Smooth muscle cell (in vitro differentiated cells): ENCODE measurements around the gene KIAA1217. TPM values are rescaled to one million over a fixed set of nuclear protein-coding genes. Genes with fewer than 3 reads are reported as not detected.
A peak's percentile ranks its signal among the peaks of the same experiment; 100 is the strongest.

Experiments
- DNase-seq: peaks from one replicate; lab custom pipeline; 2025; ENCODE audit not compliant: unreplicated experiment; lab: John Stamatoyannopoulos, UW
- H2AFZ ChIP-seq: fragments of 200-600 bp; sonication (generic); 2 replicates; pipeline ENCODE4 v1.6.0; 2016; ENCODE audit warnings: antibody characterized with exemption, low read depth, mild to moderate bottlenecking
- H3F3A ChIP-seq: fragments of 200-600 bp; sonication (generic); 2 replicates; pipeline ENCODE4 v1.6.0; 2017; ENCODE audit warnings: antibody characterized with exemption, low read depth
- H3K27ac ChIP-seq: fragments of 200-600 bp; sonication (generic); 2 replicates; pipeline ENCODE4 v1.5.1; 2016; ENCODE audit warnings: low read depth, mild to moderate bottlenecking
- H3K27me3 ChIP-seq: fragments of 200-600 bp; sonication (generic); 2 replicates; pipeline ENCODE4 v1.6.1; 2016; ENCODE audit warnings: low read depth, mild to moderate bottlenecking
- H3K36me3 ChIP-seq: fragments of 200-600 bp; sonication (generic); 2 replicates; pipeline ENCODE4 v1.5.1; 2016; ENCODE audit warnings: low read depth
- H3K4me1 ChIP-seq: fragments of 200-600 bp; sonication (generic); 2 replicates; pipeline ENCODE4 v1.5.1; 2016; ENCODE audit warnings: low read depth
- H3K4me2 ChIP-seq: fragments of 200-600 bp; sonication (generic); 2 replicates; pipeline ENCODE4 v1.6.0; 2016; ENCODE audit warnings: mild to moderate bottlenecking
- H3K4me3 ChIP-seq: fragments of 200-600 bp; sonication (generic); 2 replicates; pipeline ENCODE4 v1.5.1; 2016; ENCODE audit warnings: mild to moderate bottlenecking
- H3K79me2 ChIP-seq: fragments of 200-600 bp; sonication (generic); 2 replicates; pipeline ENCODE4 v1.6.0; 2016; ENCODE audit warnings: low read depth, mild to moderate bottlenecking
- H3K9ac ChIP-seq: fragments of 200-600 bp; sonication (generic); 2 replicates; pipeline ENCODE4 v1.6.0; 2016; ENCODE audit warnings: low read depth
- H3K9me3 ChIP-seq: fragments of 200-600 bp; sonication (generic); replicated peaks from 2 replicates; pipeline ENCODE4 v1.5.1; 2016; ENCODE audit warnings: low read depth
- H4K20me1 ChIP-seq: fragments of 200-600 bp; sonication (generic); 2 replicates; pipeline ENCODE4 v1.6.0; 2016; ENCODE audit warnings: low read depth
- CTCF ChIP-seq: fragments of 200-600 bp; sonication (generic); IDR thresholded peaks from 2 replicates; pipeline ENCODE4 v1.5.1; 2017; ENCODE audit warnings: borderline replicate concordance, mild to moderate bottlenecking, antibody characterized with exemption; ENCODE audit not compliant: insufficient read depth, poor library complexity, severe bottlenecking
- WGBS: methylation state at CpG from one replicate; pipeline ENCODE4 v1.1.7; 2016; ENCODE audit warnings: low lambda C conversion rate; 5-methylcytosine and 5-hydroxymethylcytosine counted together
- polyA plus RNA-seq: library from polyadenylated mRNA; unstranded; fragments of >200 nt; fragmentation: Nextera tagmentation; extraction: Ambion mirVana; gene quantifications from 2 replicates; pipeline ENCODE4 v1.2.1, GENCODE V29; 2016
- total RNA-seq: library from RNA; depleted of rRNA; stranded (reverse); fragments of >200 nt; gene quantifications from 2 replicates; pipeline ENCODE4 v1.2.3, GENCODE V29; 2014

KIAA1217 gene
- total and polyA plus RNA-seq, 2 experiments from 2014 or later = 43.3 to 68.8 TPM

GRCh38 chr10:24462889-24463552, 254.1 kb downstream of the KIAA1217 start:
- peaks cover 23% of the 10 kb centered on the region for H3F3A ChIP-seq
- H3K27me3 ChIP-seq = no peaks in the 10 kb centered on the region
- TF ChIP-seq CTCF = no peak
- H2AFZ ChIP-seq = no peak overlapping the region
- peak overlapping the region; percentile 83 for H3K4me2 ChIP-seq
- peaks cover 7% of the 10 kb centered on the region for H4K20me1 ChIP-seq
- peaks cover 40% of the 10 kb centered on the region for H3K79me2 ChIP-seq
- H3K4me3 ChIP-seq = no peak overlapping the region
- H3K9ac ChIP-seq = peak overlapping the region; percentile 96
- no peaks in the 10 kb centered on the region for H3K9me3 ChIP-seq
- no peak for DNase-seq
- WGBS = 93% methylated on average over 6 of the region's 6 CpGs
- H3K36me3 ChIP-seq = no peaks in the 10 kb centered on the region
- peaks cover 19% of the 10 kb centered on the region for H3K4me1 ChIP-seq
- peak overlapping the region; percentile 97 for H3K27ac ChIP-seq

GRCh38 chr10:24463611-24464426, 254.9 kb downstream of the KIAA1217 start:
- H3K4me1 ChIP-seq = peaks cover 19% of the 10 kb centered on the region
- WGBS = 53% methylated on average over 9 of the region's 9 CpGs
- peak overlapping the region; percentile 83 for H3K4me2 ChIP-seq
- H2AFZ ChIP-seq = no peak overlapping the region
- H3K9ac ChIP-seq = peak overlapping the region; percentile 96
- H3K36me3 ChIP-seq = no peaks in the 10 kb centered on the region
- H3K4me3 ChIP-seq = no peak overlapping the region
- peaks cover 43% of the 10 kb centered on the region for H3K79me2 ChIP-seq
- peaks cover 15% of the 10 kb centered on the region for H4K20me1 ChIP-seq
- DNase-seq = no peak
- no peak for TF ChIP-seq CTCF
- H3F3A ChIP-seq = peaks cover 23% of the 10 kb centered on the region
- no peaks in the 10 kb centered on the region for H3K9me3 ChIP-seq
- peak overlapping the region; percentile 97 for H3K27ac ChIP-seq
- H3K27me3 ChIP-seq = no peaks in the 10 kb centered on the region

- H3K36me3 ChIP-seq = no peaks in the 10 kb centered on the region
- TF ChIP-seq CTCF = no peak
- H3K9me3 ChIP-seq = no peaks in the 10 kb centered on the region
- peak overlapping the region; percentile 83 for H3K4me2 ChIP-seq
- peaks cover 19% of the 10 kb centered on the region for H3K4me1 ChIP-seq
- H4K20me1 ChIP-seq = peaks cover 30% of the 10 kb centered on the region
- peaks cover 23% of the 10 kb centered on the region for H3F3A ChIP-seq
- WGBS = 45% methylated on average over 14 of the region's 14 CpGs
- peak overlapping the region; percentile 75 for H3K4me3 ChIP-seq
- DNase-seq = no peak
- no peak overlapping the region for H2AFZ ChIP-seq
- H3K27ac ChIP-seq = peak overlapping the region; percentile 97
- H3K9ac ChIP-seq = peak overlapping the region; percentile 96
- H3K27me3 ChIP-seq = no peaks in the 10 kb centered on the region
- peaks cover 49% of the 10 kb centered on the region for H3K79me2 ChIP-seq
These were observed 256.4 kb downstream of the KIAA1217 start for GRCh38 chr10:24465124-24465874.
